BLaER1 (cell line): ENCODE measurements around the gene EFHC1.

ENCODE experiments used
- H3K27ac ChIP-seq: shearing (Covaris generic); formaldehyde crosslinking; 2 replicates; pipeline ENCODE4 v1.8.1; 2022
- H3K27me3 ChIP-seq: shearing (Covaris generic); formaldehyde crosslinking; 2 replicates; pipeline ENCODE4 v1.8.1; 2022
- H3K36me3 ChIP-seq: shearing (Covaris generic); formaldehyde crosslinking; 2 replicates; pipeline ENCODE4 v1.8.1; 2022
- H3K4me1 ChIP-seq: shearing (Covaris generic); formaldehyde crosslinking; 2 replicates; pipeline ENCODE4 v1.8.1; 2022
- H3K4me2 ChIP-seq: shearing (Covaris generic); formaldehyde crosslinking; 2 replicates; pipeline ENCODE4 v1.8.1; 2022
- H3K4me3 ChIP-seq: shearing (Covaris generic); formaldehyde crosslinking; 2 replicates; pipeline ENCODE4 v1.8.1; 2022
- H3K9ac ChIP-seq: shearing (Covaris generic); formaldehyde crosslinking; 2 replicates; pipeline ENCODE4 v1.8.1; 2022
- H3K9me3 ChIP-seq: shearing (Covaris generic); formaldehyde crosslinking; 2 replicates; pipeline ENCODE4 v1.8.1; 2022
- H4K20me1 ChIP-seq: shearing (Covaris generic); formaldehyde crosslinking; 2 replicates; pipeline ENCODE4 v1.8.1; 2022
- Cebpa-rat ChIP-seq: shearing (Covaris generic); IDR thresholded peaks from 2 replicates; pipeline ENCODE4 v1.8.1; 2022

The EFHC1 gene

DNA sequence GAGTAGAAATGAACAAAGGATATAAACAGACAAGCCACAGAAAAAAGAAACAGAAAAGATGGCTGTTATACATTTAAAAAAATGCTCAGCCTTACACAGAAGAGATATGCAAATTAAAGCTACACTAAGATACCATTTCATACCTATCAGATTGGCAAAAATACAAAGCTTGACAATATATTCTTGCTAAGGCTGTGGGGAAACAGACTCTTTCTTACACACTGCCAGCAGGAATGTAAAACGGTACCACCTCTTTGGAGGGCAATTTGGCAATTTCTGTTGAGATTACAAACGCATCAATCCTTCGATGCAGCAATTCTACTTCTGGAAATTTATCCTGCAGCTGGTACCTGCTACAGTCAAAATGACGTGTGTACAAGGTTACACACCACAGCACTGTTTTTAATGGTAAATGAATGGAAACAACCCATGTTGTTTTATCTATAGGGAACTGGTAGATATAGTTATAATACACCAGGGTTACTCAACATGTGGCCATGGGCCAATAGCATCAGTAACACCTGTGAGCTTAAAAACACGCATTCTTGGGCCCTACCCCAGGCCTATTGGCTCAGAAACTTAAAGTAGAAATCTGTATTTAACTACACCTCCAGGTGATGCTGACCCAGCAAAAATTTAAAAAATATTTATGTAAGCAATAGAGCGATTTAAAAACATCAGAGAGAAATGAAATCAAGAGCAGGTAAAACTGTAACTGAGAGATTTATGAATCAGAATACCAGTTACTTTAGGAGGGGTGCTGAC, 103.4 kb downstream of the EFHC1 start:
- no peaks in the 10 kb centered on the region for H3K27me3 ChIP-seq
- no peak overlapping the region for H3K9ac ChIP-seq
- H3K9me3 ChIP-seq, result no peaks in the 10 kb centered on the region
- peaks cover 19% of the 10 kb centered on the region; the same call in 1 of the 2 replicates for H4K20me1 ChIP-seq
- no peak overlapping the region for H3K4me2 ChIP-seq
- peaks cover 65% of the 10 kb centered on the region for H3K36me3 ChIP-seq
- H3K27ac ChIP-seq, result no peak overlapping the region
- no peak overlapping the region for H3K4me3 ChIP-seq
- TF ChIP-seq Cebpa-rat, result no peak
- peaks cover 12% of the 10 kb centered on the region; the same call in 1 of the 2 replicates for H3K4me1 ChIP-seq

- peaks cover 13% of the 10 kb centered on the region; the same call in 1 of the 2 replicates for H4K20me1 ChIP-seq
- no peak for TF ChIP-seq Cebpa-rat
- H3K4me2 ChIP-seq, result no peak overlapping the region
- peaks cover 65% of the 10 kb centered on the region for H3K36me3 ChIP-seq
- H3K4me1 ChIP-seq, result peaks cover 12% of the 10 kb centered on the region; the same call in 1 of the 2 replicates
- no peak overlapping the region for H3K27ac ChIP-seq
- no peaks in the 10 kb centered on the region for H3K9me3 ChIP-seq
- H3K9ac ChIP-seq, result no peak overlapping the region
- H3K4me3 ChIP-seq, result no peak overlapping the region
- no peaks in the 10 kb centered on the region for H3K27me3 ChIP-seq
These were observed 104.8 kb downstream of the EFHC1 start for GRCh38 chr6:52524918-52525317.

- TF ChIP-seq Cebpa-rat, result no peak
- peaks cover 70% of the 10 kb centered on the region for H3K36me3 ChIP-seq
- no peak overlapping the region for H3K27ac ChIP-seq
- no peak overlapping the region for H3K9ac ChIP-seq
- no peaks in the 10 kb centered on the region for H3K27me3 ChIP-seq
- peaks cover 16% of the 10 kb centered on the region; the same call in 1 of the 2 replicates for H3K4me1 ChIP-seq
- H3K9me3 ChIP-seq, result no peaks in the 10 kb centered on the region
- H3K4me3 ChIP-seq, result no peak overlapping the region
- peaks cover 13% of the 10 kb centered on the region; the same call in 1 of the 2 replicates for H4K20me1 ChIP-seq
- no peak overlapping the region for H3K4me2 ChIP-seq
These were observed 106.5 kb downstream of the EFHC1 start for GRCh38 chr6:52526634-52527033.

DNA sequence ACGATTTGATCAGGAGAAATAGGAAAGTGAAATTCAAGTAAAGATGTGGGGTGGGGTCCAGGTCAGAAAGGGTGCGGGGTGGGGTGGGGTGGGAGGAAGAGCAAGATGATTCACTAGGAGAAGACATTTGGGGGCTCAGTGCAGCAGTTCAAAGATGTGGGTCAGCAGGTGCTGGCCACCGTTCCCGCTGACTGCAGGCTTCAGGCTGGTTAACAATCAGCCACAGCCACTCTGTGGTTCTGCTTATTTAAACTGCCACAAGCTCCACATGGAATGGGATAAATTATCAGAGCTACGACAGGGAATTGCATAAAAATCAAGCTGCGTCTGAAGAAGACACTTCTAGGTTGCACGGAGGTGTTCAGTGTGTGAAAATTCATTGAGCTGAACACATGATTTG, 107.3 kb downstream of the EFHC1 start:
- no peak overlapping the region for H3K4me3 ChIP-seq
- peaks cover 13% of the 10 kb centered on the region; the same call in 1 of the 2 replicates for H4K20me1 ChIP-seq
- no peak for TF ChIP-seq Cebpa-rat
- H3K9ac ChIP-seq, result no peak overlapping the region
- H3K36me3 ChIP-seq, result peaks cover 76% of the 10 kb centered on the region
- H3K27me3 ChIP-seq, result no peaks in the 10 kb centered on the region
- H3K9me3 ChIP-seq, result no peaks in the 10 kb centered on the region
- H3K4me2 ChIP-seq, result no peak overlapping the region
- H3K4me1 ChIP-seq, result peaks cover 20% of the 10 kb centered on the region; the same call in 1 of the 2 replicates
- no peak overlapping the region for H3K27ac ChIP-seq

DNA sequence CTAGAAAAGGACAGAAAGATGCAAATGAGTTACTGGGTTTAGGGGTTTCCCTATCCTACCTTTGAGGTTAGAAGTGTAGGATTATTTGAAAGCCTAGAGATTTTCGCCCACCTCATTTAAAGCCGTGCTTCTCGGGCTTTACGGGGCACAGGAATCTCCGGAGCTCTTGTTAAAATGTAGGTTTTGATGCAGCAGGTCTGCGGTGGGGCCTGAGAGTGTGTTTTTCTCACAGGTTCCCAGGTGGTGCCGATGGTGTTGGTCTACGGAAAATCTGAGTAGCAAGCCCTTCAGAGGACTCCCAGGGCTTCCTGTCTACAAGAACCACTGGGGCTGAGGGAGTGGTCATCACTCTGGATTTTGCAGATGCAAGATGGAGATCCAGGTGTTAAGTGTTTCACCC, 109.2 kb downstream of the EFHC1 start:
- Histone ChIP-seq H3K36me3 (peaks cover 81% of the 10 kb centered on the region), H3K4me1 (peaks cover 21% of the 10 kb centered on the region), H4K20me1 (peaks cover 8% of the 10 kb centered on the region; the same call in 1 of the 2 replicates), H3K4me3 (no peak overlapping the region), H3K4me2 (no peak overlapping the region), H3K9me3 (no peaks in the 10 kb centered on the region), H3K27me3 (no peaks in the 10 kb centered on the region), H3K9ac (no peak overlapping the region), H3K27ac (no peak overlapping the region)
- TF ChIP-seq Cebpa-rat, result no peak

DNA sequence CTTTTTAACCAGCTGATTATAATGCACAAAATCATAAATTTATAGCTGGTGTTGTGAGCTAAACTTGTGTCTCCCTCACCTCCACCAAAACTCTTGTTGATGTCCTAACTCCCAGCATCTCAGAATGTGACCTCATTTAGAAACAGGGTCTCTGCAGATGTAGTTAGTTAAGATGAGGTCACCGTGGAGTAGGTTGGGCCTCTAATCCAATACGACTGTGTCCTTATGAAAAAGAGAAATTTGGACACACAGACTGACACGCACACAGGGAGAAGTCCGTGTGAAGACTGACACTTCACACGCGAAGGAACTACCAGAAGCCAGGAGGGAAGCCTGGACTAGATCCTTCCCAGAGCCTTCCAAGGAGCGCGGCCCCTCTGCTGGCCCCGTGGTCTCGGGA, 110.2 kb downstream of the EFHC1 start:
- no peaks in the 10 kb centered on the region for H3K27me3 ChIP-seq
- no peak overlapping the region for H3K4me3 ChIP-seq
- no peaks in the 10 kb centered on the region for H4K20me1 ChIP-seq
- TF ChIP-seq Cebpa-rat, result no peak
- peaks cover 31% of the 10 kb centered on the region for H3K4me1 ChIP-seq
- H3K9ac ChIP-seq, result no peak overlapping the region
- peaks cover 75% of the 10 kb centered on the region for H3K36me3 ChIP-seq
- H3K4me2 ChIP-seq, result no peak overlapping the region
- 0 out of 2 replicates have a peak overlapping the region, but pooled peaks have one; percentile 13 for H3K27ac ChIP-seq
- H3K9me3 ChIP-seq, result no peaks in the 10 kb centered on the region

GRCh38 chr6:52531396-52531795, 111.3 kb downstream of the EFHC1 start:
- Histone ChIP-seq H3K36me3 (peaks cover 69% of the 10 kb centered on the region), H3K27ac (0 out of 2 replicates have a peak overlapping the region, but pooled peaks have one; percentile 37)

GRCh38 chr6:52531834-52532233, 111.7 kb downstream of the EFHC1 start:
- Histone ChIP-seq H3K9me3 (no peaks in the 10 kb centered on the region), H3K4me3 (no peak overlapping the region), H3K36me3 (peaks cover 65% of the 10 kb centered on the region), H3K27me3 (no peaks in the 10 kb centered on the region), H3K27ac (0 out of 2 replicates have a peak overlapping the region, but pooled peaks have one; percentile 37), H3K4me2 (no peak overlapping the region), H3K9ac (no peak overlapping the region), H4K20me1 (no peaks in the 10 kb centered on the region), H3K4me1 (peaks cover 46% of the 10 kb centered on the region)
- TF ChIP-seq Cebpa-rat, result no peak

More at GRCh38 chr6:52531396-52531795, 111.3 kb downstream of the EFHC1 start:
- no peak overlapping the region for H3K4me2 ChIP-seq
- H4K20me1 ChIP-seq, result no peaks in the 10 kb centered on the region
- no peak overlapping the region for H3K9ac ChIP-seq
- H3K4me1 ChIP-seq, result peaks cover 42% of the 10 kb centered on the region
- no peaks in the 10 kb centered on the region for H3K9me3 ChIP-seq
- no peak overlapping the region for H3K4me3 ChIP-seq
- TF ChIP-seq Cebpa-rat, result no peak
- no peaks in the 10 kb centered on the region for H3K27me3 ChIP-seq

GRCh38 chr6:52532457-52532856, 112.3 kb downstream of the EFHC1 start:
- Histone ChIP-seq H4K20me1 (no peaks in the 10 kb centered on the region), H3K4me3 (no peak overlapping the region), H3K9ac (no peak overlapping the region), H3K9me3 (no peaks in the 10 kb centered on the region), H3K27me3 (no peaks in the 10 kb centered on the region), H3K36me3 (peaks cover 65% of the 10 kb centered on the region), H3K4me1 (peaks cover 52% of the 10 kb centered on the region), H3K4me2 (no peak overlapping the region), H3K27ac (no peak overlapping the region)
- no peak for TF ChIP-seq Cebpa-rat

GRCh38 chr6:52533491-52533890, 113.3 kb downstream of the EFHC1 start:
- Histone ChIP-seq H3K36me3 (peaks cover 54% of the 10 kb centered on the region), H3K4me1 (peaks cover 62% of the 10 kb centered on the region), H3K4me3 (no peak overlapping the region), H4K20me1 (no peaks in the 10 kb centered on the region), H3K9me3 (no peaks in the 10 kb centered on the region), H3K9ac (no peak overlapping the region), H3K27ac (peak overlapping the region; percentile 14; the same call in 1 of the 2 replicates), H3K4me2 (peak overlapping the region; percentile 6), H3K27me3 (no peaks in the 10 kb centered on the region)
- TF ChIP-seq Cebpa-rat, result no peak
